HG02981 (cell line): ENCODE results near the gene NQO2.
"Not testable (repeated sequence)": the region's sequence is repeated elsewhere in the genome, so short reads cannot be mapped to it uniquely, and the experiment has no call there.

Source experiments
- ATAC-seq: cut with Tn5 transposase; IDR thresholded peaks from one replicate; pipeline ENCODE4 v1.9.1; 2021; ENCODE audit warnings: mild to moderate bottlenecking, moderate library complexity; ENCODE audit not compliant: unreplicated experiment

The NQO2 gene

GRCh38 chr6:3011592-3011991, 11.9 kb downstream of the NQO2 start:
- no peak for ATAC-seq

DNA sequence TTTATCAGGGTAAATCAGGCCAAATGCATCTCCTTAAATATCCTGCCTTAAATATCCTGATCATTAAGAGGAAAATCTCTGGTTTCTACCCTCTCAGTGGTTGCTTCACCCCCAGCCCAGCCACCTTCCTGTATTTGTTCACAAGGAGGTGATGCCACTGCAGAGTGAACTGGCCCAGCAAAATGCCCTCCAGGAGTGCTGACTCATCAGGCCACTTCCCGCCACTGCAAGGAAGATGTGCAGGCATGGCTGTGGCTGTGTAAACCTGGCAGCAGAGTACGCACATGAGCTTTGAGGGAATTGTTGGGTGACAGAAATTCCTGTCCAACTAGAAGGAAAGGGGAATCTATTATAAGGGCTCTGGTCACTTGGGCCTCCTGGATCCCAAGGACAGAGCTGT, 13.8 kb downstream of the NQO2 start:
- no peak for ATAC-seq

GRCh38 chr6:3013901-3014674, 14.4 kb downstream of the NQO2 start:
- no peak for ATAC-seq

DNA sequence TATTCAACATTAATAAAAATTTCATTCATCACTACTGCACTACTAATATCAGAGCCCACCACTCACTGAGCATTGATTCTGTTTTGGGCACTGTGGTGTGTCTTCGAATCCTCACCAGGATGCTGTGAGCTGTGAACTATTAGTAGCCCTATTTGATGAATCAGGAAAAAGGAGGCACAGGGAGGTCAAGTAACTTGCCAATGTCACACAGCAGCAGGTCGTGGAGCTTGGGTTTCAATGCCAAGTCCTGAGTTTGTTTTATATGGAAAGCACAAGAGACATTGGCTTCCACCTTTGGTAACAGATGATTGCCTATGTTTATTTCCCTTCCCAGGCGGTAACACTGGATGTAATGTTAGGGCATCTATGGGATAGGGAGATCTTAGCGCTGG, 15.0 kb downstream of the NQO2 start:
- ATAC-seq: no peak

GRCh38 chr6:3015144-3015543, 15.4 kb downstream of the NQO2 start:
- ATAC-seq: no peak

DNA sequence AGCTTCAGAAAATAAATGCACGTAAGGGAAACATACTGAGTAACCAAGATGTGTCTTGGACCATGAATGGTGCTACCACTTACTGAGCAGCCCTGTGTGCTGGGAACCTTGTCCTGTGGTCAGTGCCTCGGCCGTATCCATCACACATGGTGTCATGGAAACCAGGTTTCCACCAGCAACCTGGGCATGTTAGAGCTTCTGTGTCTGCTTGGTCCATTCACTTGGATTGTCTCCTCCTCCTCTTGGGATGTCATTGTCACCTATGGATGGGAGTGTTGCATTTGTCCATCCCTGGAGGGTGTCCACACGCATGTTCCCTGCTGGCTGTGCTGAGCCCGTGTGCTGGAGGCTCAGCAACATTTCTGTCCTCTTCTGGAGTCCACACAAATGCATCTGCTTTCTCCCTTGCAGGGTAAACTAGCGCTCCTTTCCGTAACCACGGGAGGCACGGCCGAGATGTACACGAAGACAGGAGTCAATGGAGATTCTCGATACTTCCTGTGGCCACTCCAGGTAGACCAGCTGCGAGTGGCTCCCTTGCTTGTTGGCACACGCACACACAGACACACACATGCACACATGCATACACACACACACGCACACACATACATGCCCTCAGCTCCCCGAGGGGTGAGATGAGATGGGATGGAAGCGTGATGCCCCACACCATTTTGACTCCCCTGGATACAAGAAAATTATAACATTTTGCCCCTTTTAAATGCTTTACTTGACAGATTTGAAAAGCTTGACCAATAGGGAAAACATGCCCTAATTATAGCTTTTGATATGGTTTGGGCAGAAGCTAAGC, 17.0 kb downstream of the NQO2 start:
- ATAC-seq: no peak

DNA sequence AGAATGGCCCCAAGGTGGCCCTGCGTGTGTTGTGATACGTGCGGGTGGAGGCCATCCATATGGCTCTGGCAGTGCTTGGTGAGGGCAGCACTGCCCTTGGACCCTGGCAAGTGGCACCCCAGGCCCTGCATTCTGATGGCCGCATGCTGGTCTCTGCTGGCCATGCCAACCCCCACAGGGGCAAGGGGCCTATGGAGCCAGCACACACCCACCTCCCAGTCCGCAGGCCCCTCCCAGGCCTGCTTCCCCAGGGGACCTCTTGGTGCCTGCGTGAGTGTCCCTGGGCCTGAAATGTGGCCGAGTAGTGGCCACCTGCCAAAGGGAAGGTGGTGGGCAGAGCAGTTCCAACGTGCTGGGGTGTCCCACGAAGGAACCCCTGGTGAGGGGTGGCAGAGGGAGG, 17.6 kb downstream of the NQO2 start:
- ATAC-seq: no peak

DNA sequence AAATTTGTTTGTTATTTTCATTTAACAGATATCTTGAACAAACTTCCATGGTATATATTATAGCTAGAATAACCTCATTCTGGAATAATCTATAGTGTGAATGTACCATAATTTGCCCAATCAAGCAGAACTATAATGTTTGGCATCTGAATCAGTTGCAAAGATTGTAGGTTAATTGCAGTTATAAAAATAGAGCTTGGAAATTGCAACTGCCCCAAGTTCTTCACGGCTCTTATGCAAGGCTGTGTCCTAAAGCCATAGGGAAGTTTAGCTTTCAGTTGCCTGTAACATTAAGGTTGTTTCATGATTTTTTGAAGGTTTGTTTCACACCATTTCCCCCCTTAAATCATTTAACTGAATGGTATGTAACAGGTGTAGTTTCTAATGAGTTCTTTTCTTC, 19.4 kb downstream of the NQO2 start:
- no peak for ATAC-seq

DNA sequence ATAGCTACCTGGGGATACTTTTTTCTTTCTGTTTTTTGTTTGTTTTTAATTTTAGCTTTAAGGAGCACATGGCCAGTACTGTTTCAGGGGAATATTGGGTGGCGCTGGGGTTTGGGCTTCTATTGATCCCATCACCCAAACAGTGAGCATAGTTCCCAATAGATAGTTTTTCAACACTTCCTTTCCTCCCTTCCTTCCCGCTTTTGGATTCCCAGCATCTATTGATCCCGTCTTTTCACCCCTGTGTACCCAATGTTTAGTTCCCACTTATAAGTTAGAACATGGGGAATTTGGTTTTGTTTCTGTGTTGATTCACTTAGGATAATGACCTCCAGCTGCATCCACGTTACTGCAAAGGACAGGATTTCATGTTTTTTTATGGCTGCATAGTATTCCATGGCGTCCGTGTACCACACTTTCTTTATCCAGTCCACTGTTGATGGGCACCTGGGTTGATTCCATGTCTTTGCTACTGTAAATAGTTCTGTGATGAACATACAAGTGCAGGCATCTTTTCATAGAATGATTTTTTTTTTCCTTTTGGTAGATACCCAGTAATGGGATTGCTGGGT, 20.1 kb downstream of the NQO2 start:
- no peak for ATAC-seq

DNA sequence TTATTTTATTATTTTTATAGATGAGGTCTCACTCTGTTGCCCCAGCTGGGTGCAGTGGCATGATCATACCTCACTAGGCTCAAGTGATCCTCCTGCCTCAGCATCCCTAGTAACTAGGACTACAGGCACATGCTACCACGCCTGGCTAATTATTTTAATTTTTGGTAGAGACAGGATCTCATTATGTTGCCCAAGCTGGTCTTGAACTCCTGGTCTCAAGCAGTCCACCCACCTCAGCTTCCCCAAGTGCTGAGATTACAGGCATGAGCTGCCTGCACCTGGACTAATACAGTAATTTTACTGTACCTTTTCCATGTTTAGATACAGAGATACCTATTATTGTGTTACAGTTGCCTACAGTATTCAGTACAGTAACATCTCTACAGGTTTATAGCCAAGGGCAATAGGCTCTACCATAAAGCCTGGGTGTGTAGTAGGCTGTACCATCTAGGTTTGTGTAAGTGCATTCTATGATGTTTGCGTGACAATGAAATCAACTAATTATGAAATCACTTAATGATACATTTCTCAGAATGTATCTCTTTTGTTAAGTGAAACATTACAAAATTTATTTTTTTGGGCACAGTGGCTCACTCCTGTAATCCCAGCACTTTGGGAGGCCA, 21.4 kb downstream of the NQO2 start:
- ATAC-seq: not testable (repeated sequence)

DNA sequence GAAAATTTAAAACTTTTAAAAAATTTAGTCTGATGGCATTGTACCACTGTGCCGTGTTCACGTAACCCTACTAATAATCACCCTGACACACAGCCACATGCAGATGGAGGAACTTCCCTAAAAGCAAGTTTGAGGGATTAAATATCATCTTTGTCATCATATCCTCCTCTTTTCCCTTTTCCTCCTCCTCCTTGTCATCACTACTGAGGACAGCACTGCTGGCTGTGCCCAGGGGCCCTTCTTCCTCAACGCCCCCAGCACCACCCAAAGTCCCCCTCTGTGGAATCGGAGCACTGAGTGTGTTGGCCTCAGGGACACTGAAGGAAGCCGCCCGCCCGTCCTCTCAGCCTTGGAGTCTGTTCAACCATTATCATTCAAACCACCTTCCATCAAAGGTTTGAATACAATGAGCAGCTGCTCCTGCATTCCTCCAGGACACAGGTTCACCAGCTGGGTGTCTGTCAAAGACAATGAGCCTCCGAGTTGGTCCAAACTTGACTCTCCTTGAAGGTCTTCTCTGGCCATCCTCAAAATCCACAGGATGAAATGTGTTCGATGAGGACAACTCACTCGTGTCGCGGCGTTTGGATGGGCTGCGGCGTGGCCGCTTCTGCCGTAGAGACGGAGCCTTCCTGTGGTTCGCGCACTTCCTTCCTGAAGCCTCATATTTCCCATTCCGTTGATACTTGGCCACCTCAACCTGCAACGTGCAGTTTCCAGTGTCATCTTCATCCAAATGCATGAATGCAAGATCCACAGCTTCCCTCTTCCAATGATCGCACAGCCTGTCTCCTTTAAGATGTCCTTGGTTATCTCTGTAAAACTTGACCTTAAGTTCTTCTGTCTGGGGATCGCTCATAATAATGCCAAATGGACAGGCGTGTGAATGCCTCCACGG, 23.3 kb downstream of the NQO2 start:
- no peak for ATAC-seq

DNA sequence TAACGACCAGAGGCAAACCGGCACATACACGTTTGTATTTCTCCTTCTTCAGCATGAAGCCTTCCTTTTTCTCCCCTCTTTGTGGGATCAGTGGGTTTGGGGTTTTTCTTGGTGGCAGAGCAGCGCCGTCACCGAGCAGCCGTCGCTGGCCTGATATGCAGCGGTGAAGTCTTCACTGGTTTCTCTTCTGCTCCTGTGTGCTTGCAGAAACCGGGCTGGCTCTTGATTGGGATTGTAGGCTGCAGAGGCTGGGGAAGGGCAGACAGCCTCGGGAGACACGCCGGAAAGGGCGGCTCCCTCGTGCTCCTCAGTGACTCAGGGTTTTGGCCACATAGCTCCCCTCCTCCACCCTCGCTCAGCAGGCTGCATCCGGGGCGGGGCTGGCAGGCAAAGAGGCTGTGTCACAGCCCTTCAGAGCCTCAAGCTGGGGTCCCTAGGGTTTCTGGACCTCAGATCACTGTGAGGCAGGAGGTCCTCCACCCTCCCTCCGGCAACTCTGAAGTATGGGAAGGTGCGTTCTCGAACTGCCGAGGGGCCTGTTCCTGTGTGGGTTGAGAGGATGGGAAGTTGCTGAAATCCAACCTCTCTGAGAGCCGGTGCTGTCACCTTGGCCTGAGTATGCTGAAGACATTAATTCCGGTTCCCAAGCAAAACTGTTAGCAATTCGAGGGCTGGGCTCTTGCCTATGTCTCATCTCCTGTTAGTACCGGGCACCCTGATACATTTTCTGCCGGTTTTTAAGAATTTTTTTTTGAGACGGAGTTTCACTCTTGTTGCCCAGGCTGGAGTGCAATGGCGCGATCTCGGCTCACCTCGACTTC, 24.2 kb downstream of the NQO2 start:
- peak; percentile 70 for ATAC-seq

DNA sequence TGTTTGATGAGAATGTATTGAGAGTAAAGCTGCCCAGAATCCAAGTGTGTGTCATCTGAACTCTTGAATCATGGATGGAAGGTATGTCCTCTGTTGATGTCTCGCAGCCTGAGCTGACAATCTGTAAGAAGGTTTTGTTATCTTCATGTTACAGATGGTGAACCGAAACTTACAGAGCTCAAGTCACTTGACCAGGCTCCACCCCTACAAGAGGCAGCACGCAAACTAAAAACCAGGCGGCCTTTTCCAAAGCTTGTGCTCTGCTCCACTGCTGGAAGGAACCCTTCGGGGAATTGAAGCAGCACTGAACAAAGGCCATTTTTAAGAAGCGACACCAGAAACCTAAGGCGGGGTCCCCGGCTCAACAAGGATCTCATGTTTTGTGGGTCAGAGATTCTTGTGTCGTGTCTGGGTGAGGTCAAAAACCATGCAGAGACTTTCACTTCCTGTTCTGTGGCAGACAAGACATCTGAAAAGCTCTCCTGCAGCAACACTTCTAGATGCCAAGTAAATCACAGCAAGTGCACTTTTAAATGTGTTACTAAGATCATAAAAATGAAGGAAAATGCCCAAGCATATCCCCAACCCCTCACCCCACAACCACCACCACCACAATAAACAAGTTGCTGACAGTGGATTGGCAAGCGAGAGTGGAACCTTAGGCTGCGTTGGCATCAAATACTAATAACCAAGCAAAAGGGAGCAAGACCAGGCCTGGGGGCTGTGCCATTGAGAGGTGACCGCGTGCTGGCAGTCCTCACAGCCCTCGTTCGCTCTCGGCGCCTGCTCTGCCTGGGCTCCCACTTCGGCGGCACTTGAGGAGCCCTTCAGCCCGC, 27.3 kb downstream of the NQO2 start:
- peak; percentile 64 for ATAC-seq

DNA sequence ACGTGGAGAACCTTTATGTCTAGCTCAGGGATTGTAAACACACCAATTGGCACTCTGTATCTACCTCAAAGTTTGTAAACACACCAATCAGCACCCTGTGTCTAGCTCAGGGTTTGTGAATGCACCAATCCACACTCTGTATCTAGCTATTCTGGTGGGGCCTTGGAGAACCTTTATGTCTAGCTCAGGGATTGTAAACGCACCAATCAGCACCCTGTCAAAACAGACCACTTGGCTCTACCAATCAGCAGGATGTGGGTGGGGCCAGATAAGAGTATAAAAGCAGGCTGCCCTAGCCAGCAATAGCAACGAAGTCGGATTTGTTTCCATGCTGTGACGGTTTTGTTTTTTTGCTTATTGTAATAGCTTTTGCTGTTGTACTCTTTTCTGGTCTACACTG, 28.5 kb downstream of the NQO2 start:
- ATAC-seq: not testable (repeated sequence)

DNA sequence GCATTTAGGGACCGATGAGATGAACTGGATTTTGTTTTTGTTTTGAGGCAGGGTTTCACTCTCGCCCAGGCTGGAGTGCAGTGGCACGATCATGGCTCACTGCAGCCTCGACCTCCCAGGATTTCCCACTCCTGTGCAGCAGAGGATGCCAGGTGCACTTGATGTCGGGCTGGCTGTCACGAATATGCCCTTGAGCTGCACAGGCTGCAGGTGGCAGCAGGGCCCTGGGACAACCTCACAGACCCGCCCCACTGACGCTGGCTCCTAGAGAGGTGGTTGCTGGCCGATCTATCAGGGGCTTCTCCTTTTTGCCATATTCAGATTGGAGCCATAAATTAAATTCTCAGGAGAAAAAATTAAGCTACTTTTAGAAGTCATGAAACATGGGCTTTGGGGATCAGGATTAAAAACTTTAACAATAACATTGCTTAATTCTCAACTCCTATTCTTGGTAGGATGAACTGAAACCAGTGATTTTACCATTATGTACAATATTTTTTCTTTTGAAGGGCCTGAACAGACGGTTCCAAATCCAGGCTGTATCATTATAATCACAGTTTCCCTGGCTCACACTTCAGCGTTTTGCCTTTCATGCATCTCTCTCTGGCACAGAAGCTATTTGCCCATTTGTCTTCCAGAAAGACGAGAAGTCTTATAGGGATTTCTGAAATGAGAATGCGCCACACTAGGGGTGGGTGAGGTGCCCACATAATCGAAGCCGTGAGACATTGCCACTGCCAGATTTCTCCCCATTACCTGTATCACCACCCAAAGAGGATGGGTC, 32.4 kb downstream of the NQO2 start:
- ATAC-seq: no peak

- no peak for ATAC-seq
Measured at GRCh38 chr6:3032986-3033385, 33.3 kb downstream of the NQO2 start.

DNA sequence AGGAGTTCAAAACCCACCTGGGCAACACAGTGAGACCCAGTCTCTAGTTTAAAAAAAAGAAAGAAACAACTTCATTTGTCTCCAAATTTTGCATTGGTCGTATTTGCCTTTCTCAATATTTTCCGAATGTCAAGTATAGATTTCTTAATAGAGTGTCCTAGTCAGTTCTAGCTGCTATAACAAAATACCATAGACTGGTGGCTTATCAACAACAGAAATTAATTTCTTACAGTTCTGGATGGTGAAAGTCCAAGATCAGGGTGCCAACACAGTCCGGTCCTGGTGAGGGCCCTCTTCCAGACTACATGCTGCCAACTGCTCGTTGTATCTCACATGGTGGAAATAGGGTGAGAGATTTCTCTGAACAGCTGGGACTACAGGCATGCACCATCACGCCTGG, 34.0 kb downstream of the NQO2 start:
- no peak for ATAC-seq

GRCh38 chr6:3035397-3035796, 35.7 kb downstream of the NQO2 start:
- ATAC-seq: no peak
